DND-41 (cell line): Measurements from ENCODE around the gene RPUSD4.

Experiments used
- CTCF ChIP-seq: IDR thresholded peaks from 2 replicates; pipeline ENCODE4 v1.5.1; 2012; ENCODE audit warnings: borderline replicate concordance, low read length, moderate library complexity, mild to moderate bottlenecking; ENCODE audit not compliant: poor library complexity, severe bottlenecking; ENCODE audit errors: extremely low read depth
- EZH2 ChIP-seq: IDR thresholded peaks from 3 replicates; pipeline ENCODE4 v1.6.1; 2012; ENCODE audit warnings: borderline replicate concordance, low read depth, mild to moderate bottlenecking, moderate library complexity, low read length, inconsistent platforms; ENCODE audit not compliant: severe bottlenecking

- TF ChIP-seq CTCF (no peak), EZH2 (no peak)
Measured at GRCh38 chr11:126191379-126192073, 19.9 kb downstream of the RPUSD4 start.
